CD4-positive, alpha-beta T cell treated with Interleukin-4 for 4 hours (primary cell): ENCODE measurements around the gene MRPL33.

Experiments
- DNase-seq: peaks from one replicate; pipeline ENCODE4 v3.0.0-alpha.2; 2020

Gene MRPL33

GRCh38 chr2:27810455-27810854 is 38.9 kb downstream of the MRPL33 start:
- no peak for DNase-seq

- no peak for DNase-seq
Measured at GRCh38 chr2:27811768-27812167, 40.2 kb downstream of the MRPL33 start.

- no peak for DNase-seq
Measured at GRCh38 chr2:27814758-27815157, 43.2 kb downstream of the MRPL33 start.

GRCh38 chr2:27815860-27816438 is 44.4 kb downstream of the MRPL33 start:
- no peak for DNase-seq

- DNase-seq: no peak
Measured at GRCh38 chr2:27822049-27822448, 50.5 kb downstream of the MRPL33 start.

GRCh38 chr2:27823135-27823534 is 51.6 kb downstream of the MRPL33 start:
- DNase-seq: no peak

GRCh38 chr2:27823569-27823968 is 52.0 kb downstream of the MRPL33 start:
- DNase-seq: no peak

- DNase-seq: no peak
Measured at GRCh38 chr2:27824401-27824800, 52.9 kb downstream of the MRPL33 start.

- no peak for DNase-seq
Measured at GRCh38 chr2:27828305-27828704, 56.8 kb downstream of the MRPL33 start.
